Measurements from ENCODE around the gene TENM4.

TENM4 gene

GRCh38 chr11:79437278-79437980 lies 3.4 kb downstream of the TENM4 start (continued):
- TF ChIP-seq TSHZ2 (CRISPR knock-in tag; IDR thresholded peaks at IDR 0.05) (no peak), SNAI2 (CRISPR knock-in tag; IDR thresholded peaks at IDR 0.05) (no peak), ZNF70 (CRISPR knock-in tag; IDR thresholded peaks at IDR 0.05) (no peak), ISL1 (CRISPR knock-in tag; IDR thresholded peaks at IDR 0.05) (no peak), ZFP3 (CRISPR knock-in tag; IDR thresholded peaks at IDR 0.05) (no peak), TOX (CRISPR knock-in tag; IDR thresholded peaks at IDR 0.05; ENCODE audit: borderline replicate concordance) (no peak)

- TF ChIP-seq CSDC2 (CRISPR knock-in tag; IDR thresholded peaks at IDR 0.05), result no peak
- TF ChIP-seq POU6F1 (CRISPR knock-in tag; IDR thresholded peaks at IDR 0.05; ENCODE audit: borderline replicate concordance, low read depth), result no peak
- TF ChIP-seq TCF4 (CRISPR knock-in tag; IDR thresholded peaks at IDR 0.05; ENCODE audit: borderline replicate concordance), result no peak
- no peak for TF ChIP-seq TSHZ2 (CRISPR knock-in tag; IDR thresholded peaks at IDR 0.05)
- TF ChIP-seq ZNF8 (CRISPR knock-in tag; IDR thresholded peaks at IDR 0.05), result no peak
- TF ChIP-seq ZNF70 (CRISPR knock-in tag; IDR thresholded peaks at IDR 0.05), result no peak
- no peak for TF ChIP-seq ISL1 (CRISPR knock-in tag; IDR thresholded peaks at IDR 0.05)
- no peak for TF ChIP-seq ZC3H10 (CRISPR knock-in tag; IDR thresholded peaks at IDR 0.05)
- no peak for TF ChIP-seq RARB (CRISPR knock-in tag; IDR thresholded peaks at IDR 0.05)
- TF ChIP-seq ZFP3 (CRISPR knock-in tag; IDR thresholded peaks at IDR 0.05), result no peak
Measured at GRCh38 chr11:79436919-79437277, 3.9 kb downstream of the TENM4 start.

GRCh38 chr11:79434283-79434682 lies 6.5 kb downstream of the TENM4 start:
- no peak for TF ChIP-seq TOX (CRISPR knock-in tag; IDR thresholded peaks at IDR 0.05; ENCODE audit: borderline replicate concordance)
- no peak for TF ChIP-seq ESRRG (CRISPR knock-in tag; IDR thresholded peaks at IDR 0.05)
- TF ChIP-seq POU6F1 (CRISPR knock-in tag; IDR thresholded peaks at IDR 0.05; ENCODE audit: borderline replicate concordance, low read depth), result no peak
- ATAC-seq, result no peak

More at GRCh38 chr11:79436919-79437277, 3.9 kb downstream of the TENM4 start:
- ATAC-seq, result no peak

- no peak for ATAC-seq
- no peak for TF ChIP-seq TCF4 (CRISPR knock-in tag; IDR thresholded peaks at IDR 0.05; ENCODE audit: borderline replicate concordance)
- TF ChIP-seq OSR1 (CRISPR knock-in tag; IDR thresholded peaks at IDR 0.05), result no peak
- no peak for TF ChIP-seq TSHZ2 (CRISPR knock-in tag; IDR thresholded peaks at IDR 0.05)
Measured at GRCh38 chr11:79432138-79432537, 8.7 kb downstream of the TENM4 start.
